OCI-LY3 (cell line): ENCODE results near the gene PKHD1.

Experiments
- CTCF ChIP-seq: fragments of 200-600, 300-600 bp; sonication (generic); IDR thresholded peaks from 2 replicates; pipeline ENCODE4 v1.5.1; 2014; ENCODE audit warnings: antibody characterized with exemption, low read length, low read depth
- EZH2phosphoT487 ChIP-seq: fragments of 200-600 bp; shearing (Covaris generic); IDR thresholded peaks from 2 replicates; pipeline ENCODE4 v1.6.1; 2018; ENCODE audit warnings: antibody characterized with exemption, mixed run types, low read depth

GRCh38 chr6:51793393-51793792 is 294.0 kb downstream of the PKHD1 start:
- TF ChIP-seq CTCF = no peak
- TF ChIP-seq EZH2phosphoT487 = no peak
